GM10248 (cell line): Measurements from ENCODE around the gene KRTAP10-2.

Experiments
- CTCF ChIA-PET: fragments of 300-600 bp; sonication (Branson Sonifier 250); formaldehyde crosslinking; extraction: SDS; loops from one replicate; lab custom pipeline; 2021; ENCODE audit warnings: antibody characterized with exemption; lab: Yijun Ruan, JAX
- POLR2A ChIA-PET: fragments of 350-650 bp; sonication (Branson Sonifier 250); formaldehyde crosslinking; extraction: SDS; loops from one replicate; lab custom pipeline; 2020; ENCODE audit warnings: antibody characterized with exemption; lab: Yijun Ruan, JAX
- DNase-seq: peaks from one replicate; pipeline ENCODE4 v3.0.0; 2012; ENCODE audit errors: extremely low spot score
- CTCF ChIP-seq: IDR thresholded peaks from 2 replicates; pipeline ENCODE4 v1.5.1; 2012; ENCODE audit warnings: mild to moderate bottlenecking, low read depth; ENCODE audit errors: extremely low read depth, missing control alignments, control extremely low read depth

The KRTAP10-2 gene

GRCh38 chr21:44534688-44535087, 16.6 kb downstream of the KRTAP10-2 start:
- ChIA-PET CTCF (interaction anchor here (2.8 kb wide), 1 partner anchor 24 kb away, joined by 8 read pairs; no protein-coding TSS in a partner anchor), POLR2A (no interaction called here)
- no peak for DNase-seq
- TF ChIP-seq CTCF = no peak

- ChIA-PET POLR2A (no interaction called here), CTCF (no interaction called here)
- TF ChIP-seq CTCF = no peak
- no peak for DNase-seq
Observed at GRCh38 chr21:44533891-44534627, 17.2 kb downstream of the KRTAP10-2 start.

GRCh38 chr21:44533121-44533890, 18.0 kb downstream of the KRTAP10-2 start:
- DNase-seq = no peak
- ChIA-PET CTCF (no interaction called here), POLR2A (no interaction called here)
- TF ChIP-seq CTCF = no peak

- no peak for DNase-seq
- no peak for TF ChIP-seq CTCF
- ChIA-PET CTCF (no interaction called here), POLR2A (no interaction called here)
Observed at GRCh38 chr21:44532712-44533111, 18.6 kb downstream of the KRTAP10-2 start.

- CTCF ChIA-PET = no interaction called here
- DNase-seq = no peak
- POLR2A ChIA-PET = no interaction called here
- no peak for TF ChIP-seq CTCF
Observed at GRCh38 chr21:44531606-44532564, 19.4 kb downstream of the KRTAP10-2 start.
